IMR-90 (cell line): ENCODE measurements around the gene MYH6.

Experiments used
- MAFK ChIP-seq: IDR thresholded peaks from 2 replicates; pipeline ENCODE4 v1.6.1; 2012; ENCODE audit warnings: low read depth, low read length, improper control_type of control experiment
- POLR2A ChIP-seq: IDR thresholded peaks from 2 replicates; pipeline ENCODE4 v1.6.1; 2012; ENCODE audit warnings: mild to moderate bottlenecking, low read depth, low read length
- RAD21 ChIP-seq: IDR thresholded peaks from 2 replicates; pipeline ENCODE4 v1.6.1; 2012; ENCODE audit warnings: low read length, improper control_type of control experiment
- RFX5 ChIP-seq: IDR thresholded peaks from 2 replicates; pipeline ENCODE4 v1.8.0; 2012; ENCODE audit warnings: low read depth, mild to moderate bottlenecking, low read length, moderate library complexity
- TF ChIP-seq, protein P1 (sequence below): conservative IDR thresholded peaks from 2 replicates; pipeline ENCODE4 v1.5.1; 2012; ENCODE audit warnings: mild to moderate bottlenecking, low read depth, low read length, improper control_type of control experiment
- TF ChIP-seq, protein P2 (sequence below): fragments of 150-350 bp; IDR thresholded peaks from 2 replicates; pipeline ENCODE4 v1.6.1; 2017; ENCODE audit warnings: mild to moderate bottlenecking, antibody characterized with exemption, low read length, low read depth

DNA sequence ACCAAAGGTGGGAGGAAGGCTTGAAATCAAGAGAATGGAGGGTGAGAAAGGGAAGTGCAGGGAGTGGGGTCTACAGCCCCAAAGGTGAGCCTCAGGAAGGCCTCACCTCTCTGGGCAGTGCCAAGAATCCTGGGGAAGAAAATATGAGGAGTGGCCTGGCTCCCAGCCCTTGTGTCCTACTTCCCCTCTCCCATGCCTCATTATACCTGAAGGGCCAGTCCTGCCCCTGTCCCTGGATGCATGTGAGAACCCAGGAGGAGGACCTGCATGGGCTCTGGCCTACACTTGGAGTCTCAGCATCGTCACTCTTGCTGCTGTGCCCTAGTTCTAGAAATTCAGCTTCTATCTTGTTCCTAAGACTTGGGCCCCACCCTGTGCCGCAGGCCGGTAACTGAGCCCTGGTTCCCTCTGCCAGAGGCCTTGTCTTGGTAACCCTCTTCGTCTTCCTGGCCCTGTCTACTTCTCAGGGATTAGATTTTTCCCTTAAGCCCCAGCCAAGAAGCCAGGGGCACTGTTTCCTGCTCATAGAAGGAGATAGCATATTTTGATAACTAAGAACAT is 38.3 kb upstream of the MYH6 start:
- TF ChIP-seq MAFK (no peak), RFX5 (no peak), RAD21 (no peak), POLR2A (no peak)
- TF ChIP-seq, protein P1, sequence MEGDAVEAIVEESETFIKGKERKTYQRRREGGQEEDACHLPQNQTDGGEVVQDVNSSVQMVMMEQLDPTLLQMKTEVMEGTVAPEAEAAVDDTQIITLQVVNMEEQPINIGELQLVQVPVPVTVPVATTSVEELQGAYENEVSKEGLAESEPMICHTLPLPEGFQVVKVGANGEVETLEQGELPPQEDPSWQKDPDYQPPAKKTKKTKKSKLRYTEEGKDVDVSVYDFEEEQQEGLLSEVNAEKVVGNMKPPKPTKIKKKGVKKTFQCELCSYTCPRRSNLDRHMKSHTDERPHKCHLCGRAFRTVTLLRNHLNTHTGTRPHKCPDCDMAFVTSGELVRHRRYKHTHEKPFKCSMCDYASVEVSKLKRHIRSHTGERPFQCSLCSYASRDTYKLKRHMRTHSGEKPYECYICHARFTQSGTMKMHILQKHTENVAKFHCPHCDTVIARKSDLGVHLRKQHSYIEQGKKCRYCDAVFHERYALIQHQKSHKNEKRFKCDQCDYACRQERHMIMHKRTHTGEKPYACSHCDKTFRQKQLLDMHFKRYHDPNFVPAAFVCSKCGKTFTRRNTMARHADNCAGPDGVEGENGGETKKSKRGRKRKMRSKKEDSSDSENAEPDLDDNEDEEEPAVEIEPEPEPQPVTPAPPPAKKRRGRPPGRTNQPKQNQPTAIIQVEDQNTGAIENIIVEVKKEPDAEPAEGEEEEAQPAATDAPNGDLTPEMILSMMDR = no peak
- TF ChIP-seq, protein P2, sequence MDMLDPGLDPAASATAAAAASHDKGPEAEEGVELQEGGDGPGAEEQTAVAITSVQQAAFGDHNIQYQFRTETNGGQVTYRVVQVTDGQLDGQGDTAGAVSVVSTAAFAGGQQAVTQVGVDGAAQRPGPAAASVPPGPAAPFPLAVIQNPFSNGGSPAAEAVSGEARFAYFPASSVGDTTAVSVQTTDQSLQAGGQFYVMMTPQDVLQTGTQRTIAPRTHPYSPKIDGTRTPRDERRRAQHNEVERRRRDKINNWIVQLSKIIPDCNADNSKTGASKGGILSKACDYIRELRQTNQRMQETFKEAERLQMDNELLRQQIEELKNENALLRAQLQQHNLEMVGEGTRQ = no peak
